ENCODE measurements around the gene NT5E.
A peak's percentile ranks its signal among the peaks of the same experiment; 100 is the strongest.

The NT5E gene

GRCh38 chr6:85460921-85461797 lies 11.3 kb downstream of the NT5E start:
- DNase-seq: peak; percentile 18

DNA sequence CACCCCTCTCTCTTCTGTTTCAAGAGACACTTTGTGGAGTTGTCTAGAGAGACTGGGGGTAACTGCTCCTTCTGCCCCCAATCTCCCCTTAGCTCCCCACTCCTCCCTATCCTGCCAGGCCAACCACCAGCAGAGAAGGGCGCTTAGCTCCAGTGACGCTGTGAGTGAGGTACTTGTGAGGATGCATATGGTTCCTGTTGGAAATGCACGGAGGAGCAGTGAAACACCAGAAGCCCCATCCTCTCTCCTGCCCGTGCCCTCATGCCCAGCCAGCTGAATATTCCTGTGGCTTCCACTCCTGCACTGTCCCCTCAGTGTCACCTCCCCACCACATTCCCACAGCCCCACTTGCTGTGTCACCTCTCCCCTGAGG lies 11.9 kb downstream of the NT5E start:
- DNase-seq: no peak

DNA sequence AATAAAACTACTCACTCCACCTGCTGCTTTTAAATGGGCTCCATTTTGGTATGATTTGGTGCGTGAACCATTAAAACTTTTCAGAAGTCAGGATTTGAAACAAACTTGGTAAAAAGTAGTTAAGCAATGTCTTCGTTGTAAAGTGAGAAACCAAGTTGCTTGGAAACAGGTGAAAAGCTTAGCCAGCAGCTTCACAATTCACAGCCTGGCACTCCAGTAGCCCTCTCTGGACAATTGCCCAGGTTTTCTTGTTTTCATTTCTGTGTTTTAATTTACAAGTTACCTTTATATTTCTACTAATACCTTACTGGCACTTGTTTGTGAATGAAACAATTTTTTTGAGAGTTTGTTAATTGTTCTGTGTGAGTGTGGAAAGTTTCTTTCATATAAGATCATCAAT lies 12.8 kb downstream of the NT5E start:
- DNase-seq: no peak

GRCh38 chr6:85463621-85464259 lies 13.9 kb downstream of the NT5E start:
- DNase-seq: no peak

DNA sequence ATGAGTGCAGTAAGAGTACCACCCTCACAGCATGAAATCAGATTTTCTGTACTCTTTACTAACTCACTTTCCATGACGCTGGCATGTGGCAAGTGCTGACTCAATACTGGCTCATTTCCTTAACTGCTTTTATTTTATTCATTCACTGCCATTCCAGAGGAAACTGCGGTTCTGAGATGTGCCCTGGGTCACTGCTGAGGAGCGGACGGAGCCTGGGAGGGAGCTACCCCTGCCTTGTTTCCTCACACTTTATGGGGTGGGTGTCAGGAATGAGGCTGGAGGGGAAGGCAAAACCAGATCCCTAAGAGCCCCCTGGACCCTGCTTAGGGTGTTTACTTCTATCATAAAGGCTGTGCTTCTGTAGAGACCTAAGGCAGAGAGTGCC lies 14.4 kb downstream of the NT5E start:
- no peak for DNase-seq

GRCh38 chr6:85464722-85465150 lies 14.9 kb downstream of the NT5E start:
- DNase-seq: no peak

DNA sequence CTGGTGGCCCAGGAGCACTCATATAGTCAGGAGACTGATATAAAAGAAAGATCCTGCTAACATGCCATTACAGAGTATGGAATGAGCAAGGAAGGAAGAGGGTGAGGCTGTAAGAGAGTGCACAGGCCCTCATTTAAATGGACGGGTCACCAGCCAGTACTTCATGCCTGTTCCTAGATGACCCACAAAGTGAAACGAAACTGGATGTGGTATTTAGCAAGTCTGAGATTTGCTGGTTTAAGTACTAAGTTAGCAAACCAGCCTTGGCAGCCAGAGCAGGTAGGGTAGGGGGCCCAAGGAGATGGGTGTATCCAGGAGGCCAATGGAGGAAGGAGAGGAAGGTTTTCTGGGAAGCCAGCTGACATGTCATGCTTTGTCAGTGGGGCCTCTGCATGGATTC lies 15.9 kb downstream of the NT5E start:
- no peak for DNase-seq

DNA sequence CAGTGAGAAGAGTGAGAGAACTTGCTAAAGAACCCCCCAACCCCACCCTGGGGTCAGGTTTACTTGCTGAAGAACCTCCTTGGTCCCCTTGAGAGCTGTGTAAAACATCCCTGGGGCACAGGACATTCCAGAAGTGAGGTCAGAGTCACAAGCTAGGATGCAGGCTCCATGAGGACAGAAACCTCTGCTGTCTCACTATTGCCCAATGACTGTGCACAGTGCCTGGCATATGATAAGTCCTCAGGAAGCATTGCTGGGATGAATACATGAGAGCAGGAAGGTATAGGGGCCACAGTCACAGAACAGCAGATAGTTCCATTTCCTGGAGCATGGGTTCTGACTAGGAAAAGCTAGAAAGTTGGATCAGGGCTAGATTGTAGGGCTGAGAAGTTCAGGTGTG lies 18.4 kb downstream of the NT5E start:
- DNase-seq: no peak

- no peak for DNase-seq
Observed at GRCh38 chr6:85469276-85470022, 19.6 kb downstream of the NT5E start.

- peak; percentile 53 for DNase-seq
Observed at GRCh38 chr6:85470023-85470410, 20.1 kb downstream of the NT5E start.

DNA sequence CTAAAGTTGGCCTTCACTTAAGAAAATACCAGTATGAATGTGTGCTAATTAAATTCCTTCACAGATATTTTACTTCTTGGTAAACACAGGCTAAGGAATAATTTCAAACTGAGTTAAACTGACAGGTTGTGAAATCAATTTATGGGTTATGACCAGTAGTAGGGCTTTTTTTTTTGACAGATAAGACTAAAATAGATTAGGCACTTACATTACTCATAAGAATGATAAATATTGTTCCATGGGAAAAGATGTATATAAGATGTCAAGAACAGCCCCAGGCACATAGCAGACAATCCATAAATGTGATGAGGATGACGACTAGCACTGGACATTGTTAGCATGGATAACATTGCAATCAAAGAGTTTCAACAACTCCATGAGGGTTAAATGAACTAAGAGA lies 22.9 kb downstream of the NT5E start:
- DNase-seq: no peak

DNA sequence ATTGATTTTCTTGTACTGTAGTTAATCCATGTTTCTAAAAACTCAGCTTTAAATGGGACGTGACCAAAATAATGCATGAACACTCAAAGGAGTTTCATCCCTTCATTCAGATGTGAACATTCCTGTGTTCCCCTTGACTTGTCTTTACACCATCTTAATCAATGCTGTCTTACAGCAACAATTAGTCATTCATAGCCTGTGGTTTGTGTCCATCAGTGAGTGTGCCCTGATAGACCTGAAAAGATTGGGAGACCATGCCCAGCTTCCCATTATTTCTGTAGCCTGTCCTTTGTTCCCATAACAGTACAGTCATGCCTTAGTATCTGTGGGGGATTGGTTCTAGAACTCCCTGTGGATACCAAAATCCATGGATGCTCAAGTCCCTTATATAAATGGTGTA lies 23.9 kb downstream of the NT5E start:
- no peak for DNase-seq

DNA sequence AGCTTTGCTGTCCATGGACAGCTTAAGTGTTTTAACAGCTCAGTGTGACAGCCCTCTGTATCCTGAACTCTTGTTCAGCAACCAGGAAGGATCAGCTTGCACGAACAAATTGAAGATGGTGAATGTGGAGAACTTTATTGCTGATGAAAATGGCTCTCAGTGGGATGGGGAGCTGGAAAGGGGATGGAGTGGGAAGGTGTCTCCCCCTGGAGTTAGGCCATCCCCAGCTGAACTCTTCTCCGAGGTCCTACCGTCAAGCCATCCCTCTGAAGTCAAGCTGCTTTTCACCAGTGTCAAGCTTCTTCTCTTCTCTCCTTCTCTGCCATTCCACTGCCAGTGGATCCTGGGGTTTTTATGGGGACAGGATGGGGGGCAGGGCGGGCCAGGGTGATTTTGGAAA lies 26.6 kb downstream of the NT5E start:
- no peak for DNase-seq

DNA sequence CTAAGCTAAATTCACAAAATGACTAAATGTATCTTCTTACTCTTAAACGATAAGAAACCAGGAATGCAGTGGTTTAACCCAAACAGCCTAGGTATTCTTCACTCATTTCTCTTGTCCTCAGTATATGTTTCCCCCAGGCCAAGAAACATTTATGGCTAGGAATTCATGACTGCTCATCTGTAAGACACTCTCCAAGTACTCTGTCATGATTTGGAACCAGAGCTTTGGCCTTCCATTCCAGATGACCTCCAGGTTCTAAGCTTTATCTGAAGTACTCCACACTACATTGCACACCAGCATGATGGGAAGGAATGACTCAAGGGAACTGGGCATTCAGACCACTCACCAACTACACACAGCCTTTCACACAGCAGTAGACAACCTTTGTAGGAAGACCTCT lies 29.3 kb downstream of the NT5E start:
- no peak for DNase-seq

DNA sequence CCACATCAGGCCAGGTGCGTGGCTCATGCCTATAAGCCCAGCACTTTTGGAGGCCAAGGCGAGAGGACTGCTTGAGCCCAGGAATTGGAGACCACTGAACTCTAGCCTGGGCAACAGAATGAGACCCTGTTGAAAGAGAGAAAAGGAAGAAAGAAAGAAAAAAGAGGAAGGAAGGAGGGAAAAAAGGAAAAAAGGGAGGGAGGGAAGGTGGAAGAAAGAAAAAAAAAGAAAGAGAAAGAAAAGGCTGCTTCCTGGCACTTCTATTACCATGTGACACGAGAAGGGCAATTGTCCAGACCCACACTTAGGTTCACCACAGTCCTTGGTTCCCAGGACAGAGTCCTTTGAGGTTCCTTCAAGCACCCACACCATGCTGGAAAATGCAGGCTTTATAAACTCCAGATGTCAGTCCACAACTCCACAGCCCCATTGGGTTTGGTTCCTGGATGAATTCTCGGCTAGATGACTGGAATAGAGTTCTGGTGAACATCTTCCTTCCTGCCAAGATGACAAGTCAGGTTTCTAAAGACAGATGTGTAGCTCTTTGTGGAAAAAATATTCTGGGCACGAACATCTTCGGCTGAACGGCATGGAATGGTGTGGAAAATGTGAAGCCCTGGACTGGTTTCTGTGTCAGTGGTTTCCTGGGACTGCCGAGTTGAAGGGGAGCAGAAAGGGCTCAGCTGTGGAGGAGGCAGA lies 32.5 kb downstream of the NT5E start:
- no peak for DNase-seq

GRCh38 chr6:85482905-85483700 lies 33.2 kb downstream of the NT5E start:
- DNase-seq: peak; percentile 79

DNA sequence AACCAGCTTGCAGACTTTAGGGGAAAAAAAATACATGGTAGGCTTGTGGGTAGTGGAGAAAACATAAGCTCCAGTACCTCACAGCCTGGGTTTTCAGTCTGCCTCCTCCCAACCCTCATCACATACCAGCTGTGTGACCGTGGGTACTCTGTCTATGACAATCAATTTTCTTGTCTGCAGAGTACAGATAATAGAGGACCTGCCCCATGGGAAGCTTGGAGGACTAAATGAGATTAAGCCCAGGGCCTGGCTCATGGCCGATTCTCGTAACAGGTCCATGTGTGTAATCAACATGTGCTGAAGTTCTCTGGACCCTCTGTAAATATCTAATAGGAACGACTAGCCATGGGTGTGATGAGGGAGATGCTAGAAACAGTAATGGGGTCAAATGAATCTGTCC lies 34.0 kb downstream of the NT5E start:
- DNase-seq: peak; percentile 65

DNA sequence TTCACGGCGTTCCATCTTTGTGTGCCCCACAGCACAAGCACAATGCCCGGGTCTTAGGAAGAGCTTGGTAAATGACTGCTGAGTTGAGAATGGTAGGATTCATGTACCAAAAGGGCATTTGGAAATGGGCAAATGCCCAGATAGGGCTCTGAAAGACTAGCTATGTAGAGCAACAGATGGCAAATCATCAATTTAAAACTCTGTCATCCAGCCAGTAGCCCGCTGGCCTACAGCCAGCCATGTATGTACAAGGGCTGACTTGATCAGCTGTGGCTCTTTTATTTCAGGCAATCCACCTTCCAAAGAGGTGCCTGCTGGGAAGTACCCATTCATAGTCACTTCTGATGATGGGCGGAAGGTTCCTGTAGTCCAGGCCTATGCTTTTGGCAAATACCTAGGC lies 35.1 kb downstream of the NT5E start:
- no peak for DNase-seq

- DNase-seq: no peak
Observed at GRCh38 chr6:85490516-85491248, 40.8 kb downstream of the NT5E start.

DNA sequence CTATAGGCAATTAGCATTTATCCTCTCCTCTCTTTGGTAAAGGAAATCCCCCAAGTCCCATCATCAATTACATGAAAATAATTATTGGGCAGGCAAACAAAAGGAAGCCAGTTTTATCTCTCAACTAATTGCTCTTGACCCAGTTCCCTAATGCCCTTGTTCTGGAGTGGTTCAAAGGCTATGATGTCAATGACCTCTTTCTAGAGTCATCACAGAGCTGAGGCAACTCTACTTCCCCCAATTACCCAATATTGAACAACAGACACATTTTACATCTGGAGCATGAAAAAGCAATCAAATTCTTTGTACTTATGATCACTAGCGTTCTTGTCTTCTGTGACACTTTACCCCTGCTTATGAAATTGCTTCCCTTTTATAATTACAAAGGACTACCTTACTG lies 43.5 kb downstream of the NT5E start:
- no peak for DNase-seq

Measured in hematopoietic multipotent progenitor cell treated with erythropoietin and hydrocortisone succinate and interleukin-3 and kit ligand, for 6 days (in vitro differentiated cells).